Astrocyte (in vitro differentiated cells and primary cell): ENCODE results near the gene PRKCH. TPM values are rescaled to one million over a fixed set of nuclear protein-coding genes. Genes with fewer than 3 reads are reported as not detected.

Experiments used
- DNase-seq: peaks from one replicate; pipeline ENCODE4 v3.0.0-alpha.2; 2010; ENCODE audit warnings: low read depth
- FAIRE-seq: peaks from 2 replicates; lab custom pipeline; 2011; peaks lifted over from hg19 to GRCh38; lab: Jason Lieb, UNC
- H2AFZ ChIP-seq: 2 replicates; pipeline ENCODE4 v1.6.0; 2012; ENCODE audit warnings: low read depth, low read length, inconsistent platforms
- H3K27ac ChIP-seq: 2 replicates; pipeline ENCODE4 v1.5.1; 2011; ENCODE audit warnings: low read depth, low read length, inconsistent platforms
- H3K27me3 ChIP-seq: 2 replicates; pipeline ENCODE4 v1.6.0; 2011; ENCODE audit warnings: low read length, inconsistent platforms; ENCODE audit not compliant: insufficient read depth
- H3K36me3 ChIP-seq: 2 replicates; pipeline ENCODE4 v1.5.1; 2011; ENCODE audit warnings: low read length, inconsistent platforms; ENCODE audit not compliant: insufficient read depth
- H3K4me1 ChIP-seq: 2 replicates; pipeline ENCODE4 v1.5.1; 2011; ENCODE audit warnings: low read length, inconsistent platforms; ENCODE audit not compliant: insufficient read depth
- H3K4me2 ChIP-seq: 2 replicates; pipeline ENCODE4 v1.6.0; 2012; ENCODE audit warnings: low read length, inconsistent platforms
- H3K4me3 ChIP-seq: 2 replicates; pipeline ENCODE4 v1.5.1; 2011; ENCODE audit warnings: low read depth, mild to moderate bottlenecking, low read length, inconsistent platforms; ENCODE audit not compliant: insufficient read depth
- H3K79me2 ChIP-seq: 2 replicates; pipeline ENCODE4 v1.6.0; 2012; ENCODE audit warnings: mild to moderate bottlenecking, low read length, inconsistent platforms; ENCODE audit not compliant: insufficient read depth
- H3K9ac ChIP-seq: 2 replicates; pipeline ENCODE4 v1.6.0; 2012; ENCODE audit warnings: mild to moderate bottlenecking, low read length, inconsistent platforms
- H3K9me3 ChIP-seq: 2 replicates; pipeline ENCODE4 v1.5.1; 2012; ENCODE audit warnings: low read depth, mild to moderate bottlenecking, low read length, inconsistent platforms; ENCODE audit not compliant: insufficient read depth
- H4K20me1 ChIP-seq: 2 replicates; pipeline ENCODE4 v1.6.0; 2012; ENCODE audit warnings: low read length, inconsistent platforms; ENCODE audit not compliant: insufficient read depth
- H3K27ac Mint-ChIP-seq: one replicate; pipeline ENCODE4 v1.8.0; 2021; ENCODE audit warnings: mild to moderate bottlenecking, mixed read lengths; ENCODE audit not compliant: unreplicated experiment
- H3K27me3 Mint-ChIP-seq: one replicate; pipeline ENCODE4 v1.8.0; 2021; ENCODE audit warnings: low read depth, mixed read lengths; ENCODE audit not compliant: unreplicated experiment
- H3K36me3 Mint-ChIP-seq: one replicate; pipeline ENCODE4 v1.8.0; 2021; ENCODE audit warnings: low read depth, mixed read lengths; ENCODE audit not compliant: unreplicated experiment
- H3K4me1 Mint-ChIP-seq: one replicate; pipeline ENCODE4 v1.8.0; 2021; ENCODE audit warnings: low read depth, mixed read lengths; ENCODE audit not compliant: unreplicated experiment
- H3K4me3 Mint-ChIP-seq: one replicate; pipeline ENCODE4 v1.8.0; 2021; ENCODE audit warnings: mild to moderate bottlenecking, moderate library complexity, mixed read lengths; ENCODE audit not compliant: unreplicated experiment
- H3K9me3 Mint-ChIP-seq: one replicate; pipeline ENCODE4 v1.8.0; 2021; ENCODE audit warnings: mild to moderate bottlenecking, mixed read lengths; ENCODE audit not compliant: unreplicated experiment
- CTCF ChIP-seq: IDR thresholded peaks from 2 replicates; pipeline ENCODE4 v1.5.1; 2011; ENCODE audit warnings: low read depth, mild to moderate bottlenecking, inconsistent platforms, low read length, moderate library complexity; ENCODE audit not compliant: insufficient read depth
- EZH2 ChIP-seq: IDR thresholded peaks from 2 replicates; pipeline ENCODE4 v1.6.1; 2012; ENCODE audit warnings: mild to moderate bottlenecking, low read length, inconsistent platforms; ENCODE audit not compliant: insufficient read depth
- total RNA-seq: library from RNA; stranded (reverse); gene quantifications from 2 replicates; pipeline ENCODE4 v1.2.1, GENCODE V29; 2021

The PRKCH gene
- total RNA-seq, 1 donor from 2014 or later: 6.0 TPM

- Histone ChIP-seq H3K79me2 (no peaks in the 10 kb centered on the region), H2AFZ (no peak overlapping the region), H3K9me3 (no peaks in the 10 kb centered on the region), H3K27ac (no peak overlapping the region), H3K4me2 (no peak overlapping the region), H3K9ac (no peak overlapping the region), H3K27me3 (peaks cover 13% of the 10 kb centered on the region), H4K20me1 (no peaks in the 10 kb centered on the region), H3K4me1 (no peaks in the 10 kb centered on the region), H3K4me3 (no peak overlapping the region), H3K36me3 (no peaks in the 10 kb centered on the region)
- Mint-ChIP-seq H3K27me3 (peaks cover 16% of the 10 kb centered on the region), H3K9me3 (no peaks in the 10 kb centered on the region), H3K4me1 (no peaks in the 10 kb centered on the region), H3K27ac (no peak overlapping the region), H3K4me3 (no peak overlapping the region), H3K36me3 (no peaks in the 10 kb centered on the region)
- FAIRE-seq: no peak
- no peak for TF ChIP-seq EZH2
- TF ChIP-seq CTCF: no peak
- DNase-seq: no peak
Measured at GRCh38 chr14:61288228-61288627, 33.2 kb upstream of the PRKCH start.

- H3K4me1 Mint-ChIP-seq: no peaks in the 10 kb centered on the region
- H3K4me3 Mint-ChIP-seq: no peak overlapping the region
- H3K27ac Mint-ChIP-seq: peak overlapping the region; percentile 8
- Histone ChIP-seq H3K27ac (no peak overlapping the region), H3K27me3 (peaks cover 11% of the 10 kb centered on the region), H4K20me1 (no peaks in the 10 kb centered on the region), H3K4me3 (no peak overlapping the region), H3K36me3 (no peaks in the 10 kb centered on the region), H3K79me2 (no peaks in the 10 kb centered on the region), H3K9me3 (no peaks in the 10 kb centered on the region), H3K4me2 (no peak overlapping the region), H3K4me1 (no peaks in the 10 kb centered on the region), H2AFZ (no peak overlapping the region), H3K9ac (no peak overlapping the region)
- DNase-seq (no peak), FAIRE-seq (no peak)
- TF ChIP-seq CTCF (no peak), EZH2 (no peak)
- H3K36me3 Mint-ChIP-seq: no peaks in the 10 kb centered on the region
- H3K9me3 Mint-ChIP-seq: no peaks in the 10 kb centered on the region
- H3K27me3 Mint-ChIP-seq: peaks cover 14% of the 10 kb centered on the region
Measured at GRCh38 chr14:61288720-61289119, 32.7 kb upstream of the PRKCH start.

GRCh38 chr14:61290701-61291100 lies 30.7 kb upstream of the PRKCH start:
- Histone ChIP-seq H3K4me2 (no peak overlapping the region), H3K9ac (no peak overlapping the region), H3K79me2 (no peaks in the 10 kb centered on the region), H3K27ac (no peak overlapping the region), H3K27me3 (peaks cover 10% of the 10 kb centered on the region), H2AFZ (no peak overlapping the region), H4K20me1 (no peaks in the 10 kb centered on the region), H3K9me3 (no peaks in the 10 kb centered on the region), H3K36me3 (no peaks in the 10 kb centered on the region), H3K4me1 (no peaks in the 10 kb centered on the region), H3K4me3 (no peak overlapping the region)
- DNase-seq: no peak
- TF ChIP-seq CTCF (no peak), EZH2 (no peak)
- no peak for FAIRE-seq
- peaks cover 7% of the 10 kb centered on the region for H3K27me3 Mint-ChIP-seq
- H3K27ac Mint-ChIP-seq: no peak overlapping the region
- H3K9me3 Mint-ChIP-seq: no peaks in the 10 kb centered on the region
- no peaks in the 10 kb centered on the region for H3K4me1 Mint-ChIP-seq
- H3K36me3 Mint-ChIP-seq: no peaks in the 10 kb centered on the region
- no peak overlapping the region for H3K4me3 Mint-ChIP-seq
